Measurements from ENCODE around the gene KANSL1.
"Not testable (repeated sequence)": the region's sequence is repeated elsewhere in the genome, so short reads cannot be mapped to it uniquely, and the experiment has no call there.

KANSL1 gene

GRCh38 chr17:46106966-46107644 lies 86.1 kb downstream of the KANSL1 start:
- DNase-seq, result no peak

- not testable (repeated sequence) for DNase-seq
Measured at GRCh38 chr17:46102806-46103205, 90.4 kb downstream of the KANSL1 start.

- DNase-seq, result not testable (repeated sequence)
Measured at GRCh38 chr17:46101785-46102617, 91.2 kb downstream of the KANSL1 start.

DNA sequence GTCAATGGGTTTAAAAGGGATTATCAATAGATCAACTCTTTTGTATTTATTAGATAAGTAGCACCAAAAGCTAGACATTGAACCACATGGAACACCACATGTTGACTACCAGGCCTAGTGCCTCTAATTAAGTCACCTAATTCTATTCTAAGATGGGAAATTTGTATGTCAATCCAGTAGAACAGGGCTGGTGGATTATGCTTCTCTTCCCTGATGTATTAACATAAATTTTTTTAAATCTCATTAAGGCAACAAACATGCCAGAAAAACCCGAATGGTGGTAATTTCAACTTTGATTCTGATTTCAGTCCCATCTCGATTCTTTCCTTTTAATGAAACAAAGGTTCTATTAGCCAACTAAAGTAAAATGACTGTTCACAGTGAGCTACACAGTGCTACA lies 92.6 kb downstream of the KANSL1 start:
- no peak for DNase-seq

- no peak for DNase-seq
Measured at GRCh38 chr17:46099865-46100264, 93.4 kb downstream of the KANSL1 start.

DNA sequence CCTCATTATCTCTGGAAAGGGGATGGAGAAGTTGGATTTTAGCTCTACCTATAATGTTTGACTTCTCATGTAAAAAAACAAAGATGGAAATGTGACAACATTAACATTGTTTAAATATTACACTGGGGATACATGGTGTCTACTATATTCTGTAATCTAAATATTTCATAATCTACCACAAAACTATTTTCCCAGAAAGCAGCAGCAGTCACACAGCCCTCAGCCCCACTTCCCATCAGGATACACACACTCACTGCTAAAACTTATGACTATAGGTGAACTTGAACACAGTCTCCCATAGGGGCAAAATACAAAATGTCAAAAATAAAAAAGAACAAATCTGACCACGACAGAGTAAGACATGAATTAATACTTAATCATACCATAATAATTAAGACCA lies 95.7 kb downstream of the KANSL1 start:
- no peak for DNase-seq

DNA sequence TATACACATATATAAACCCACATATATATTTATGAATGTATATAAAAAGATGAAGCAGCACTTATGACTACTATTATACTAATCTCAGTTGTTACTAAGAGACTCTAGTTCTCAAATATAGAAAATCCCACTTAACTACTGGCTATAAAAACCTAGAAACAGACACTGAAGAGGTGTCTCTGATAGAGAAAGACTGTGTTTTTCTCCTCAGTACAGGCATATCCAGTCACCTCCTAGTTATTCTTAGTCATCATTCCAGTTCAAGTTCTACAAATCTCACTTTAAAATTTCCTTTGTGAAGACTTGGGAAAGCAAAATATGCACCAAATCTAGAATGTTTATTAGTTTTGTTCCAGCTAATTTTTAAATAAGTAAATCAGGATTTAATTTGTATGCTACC lies 100.2 kb downstream of the KANSL1 start:
- DNase-seq, result no peak

- no peak for DNase-seq
Measured at GRCh38 chr17:46090871-46091270, 102.4 kb downstream of the KANSL1 start.

DNA sequence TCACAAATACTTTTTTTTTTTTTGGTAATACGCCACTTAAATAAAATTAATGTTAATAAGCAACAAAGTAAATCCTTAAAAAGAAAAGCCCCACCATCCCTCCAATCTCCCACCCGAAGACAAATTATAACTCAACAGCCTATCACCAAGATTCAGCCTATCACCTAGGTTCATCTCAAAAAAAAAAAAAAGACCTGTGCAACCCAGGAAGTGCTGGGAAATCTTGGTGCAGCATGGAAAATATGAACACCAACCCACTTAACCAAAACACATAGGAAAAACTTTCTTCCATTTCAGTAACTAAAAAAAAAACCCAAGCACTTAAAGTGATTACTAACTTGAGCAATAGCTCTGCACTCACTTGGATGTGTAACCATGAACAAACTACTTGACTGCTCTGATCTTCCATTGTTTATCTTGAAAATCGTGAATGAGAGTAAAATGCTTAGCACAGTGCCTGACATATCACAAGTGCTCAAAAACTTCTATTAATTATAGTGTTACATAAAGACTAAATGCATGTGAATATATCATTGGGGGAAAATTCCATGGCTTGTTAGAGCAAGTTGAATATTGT lies 103.8 kb downstream of the KANSL1 start:
- no peak for DNase-seq

DNA sequence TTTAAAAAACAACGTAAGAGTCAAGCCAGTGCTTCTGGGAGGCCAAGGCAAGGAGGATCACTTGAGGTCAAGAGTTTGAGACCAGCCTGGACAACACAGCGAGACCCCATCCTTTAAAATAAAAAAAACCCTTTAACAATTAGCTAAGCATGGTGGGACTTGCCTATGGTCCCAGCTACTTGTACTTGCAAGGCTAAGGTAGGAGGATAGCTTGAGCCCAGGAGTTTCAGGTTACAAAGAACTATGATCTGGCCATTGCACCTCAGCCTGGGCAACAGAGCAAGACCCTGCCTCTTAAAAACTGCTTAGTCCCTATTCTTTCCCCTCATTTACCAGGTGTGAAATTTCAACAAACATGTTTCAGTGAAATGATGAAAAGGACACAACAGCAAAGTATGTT lies 104.6 kb downstream of the KANSL1 start:
- no peak for DNase-seq

DNA sequence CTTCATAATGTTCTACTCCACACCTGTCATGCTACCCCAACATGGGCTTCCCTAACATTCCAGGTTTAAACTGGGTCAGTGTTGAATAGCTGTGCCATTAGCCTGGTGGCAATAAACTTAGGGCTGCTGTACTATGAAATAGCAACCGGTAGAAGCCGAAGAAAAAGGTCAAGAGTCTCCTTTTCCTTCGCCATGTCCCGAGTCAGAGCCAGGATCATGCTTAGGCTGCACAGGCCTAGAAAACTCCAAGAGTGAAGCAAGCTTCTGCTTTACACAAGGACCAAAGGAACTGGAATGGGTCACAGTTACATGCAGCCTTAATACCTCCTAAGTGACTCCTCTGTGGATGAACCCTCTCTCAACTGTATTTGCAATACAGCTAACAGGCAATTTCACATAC lies 105.4 kb downstream of the KANSL1 start:
- not testable (repeated sequence) for DNase-seq

GRCh38 chr17:46086821-46087220 lies 106.4 kb downstream of the KANSL1 start:
- DNase-seq, result no peak

DNA sequence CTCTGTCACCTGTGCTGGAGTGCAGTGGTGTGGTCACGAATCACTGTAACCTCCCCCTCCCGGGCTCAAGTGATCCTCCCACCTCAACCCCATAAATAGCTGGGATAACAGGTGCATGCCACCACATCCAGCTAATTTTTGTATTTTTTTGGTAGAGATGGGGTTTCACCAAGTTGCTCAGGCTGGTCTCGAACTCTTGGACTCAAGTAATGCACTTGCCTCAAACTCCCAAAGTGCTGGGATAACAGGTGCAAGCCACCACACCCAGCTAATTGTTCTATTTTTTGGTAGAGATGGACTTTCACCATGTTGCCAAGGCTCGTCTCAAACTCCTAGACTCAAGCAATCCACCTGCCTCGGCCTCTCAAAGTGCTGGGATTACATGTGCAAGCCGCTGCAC lies 107.7 kb downstream of the KANSL1 start:
- DNase-seq, result no peak

DNA sequence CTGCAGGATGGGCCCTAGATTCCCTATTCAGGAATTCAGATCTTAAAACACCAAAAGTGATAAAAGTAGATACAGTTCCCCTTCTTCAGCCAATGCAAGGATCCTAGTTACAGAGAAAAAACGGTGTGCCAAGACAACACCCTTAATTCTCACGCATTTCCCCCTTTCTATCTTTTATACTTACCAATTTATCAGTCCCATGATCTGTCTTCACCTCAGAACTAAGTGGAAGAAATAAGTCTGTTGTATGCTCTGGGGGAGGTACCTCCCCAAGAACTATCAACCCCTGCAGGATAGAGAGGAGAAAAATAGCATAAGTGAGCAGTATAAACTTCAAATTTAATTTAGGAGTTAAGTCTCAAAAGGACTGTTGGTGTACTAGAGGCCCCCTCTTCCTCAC lies 111.0 kb downstream of the KANSL1 start:
- DNase-seq, result no peak

DNA sequence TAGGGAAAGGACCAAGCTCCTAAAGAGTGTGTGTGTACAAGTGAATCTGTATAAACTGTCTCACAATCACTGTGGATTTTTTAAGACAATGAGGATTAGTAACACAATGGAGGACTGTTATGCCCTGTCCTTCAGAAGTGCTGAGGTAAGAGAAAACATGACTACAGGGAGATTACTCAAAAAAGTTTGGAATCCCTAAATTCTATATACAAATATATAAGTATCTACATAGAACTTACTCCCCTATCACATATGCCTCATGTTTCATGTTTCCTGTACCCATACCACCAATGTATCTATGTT lies 112.3 kb downstream of the KANSL1 start:
- no peak for DNase-seq

DNA sequence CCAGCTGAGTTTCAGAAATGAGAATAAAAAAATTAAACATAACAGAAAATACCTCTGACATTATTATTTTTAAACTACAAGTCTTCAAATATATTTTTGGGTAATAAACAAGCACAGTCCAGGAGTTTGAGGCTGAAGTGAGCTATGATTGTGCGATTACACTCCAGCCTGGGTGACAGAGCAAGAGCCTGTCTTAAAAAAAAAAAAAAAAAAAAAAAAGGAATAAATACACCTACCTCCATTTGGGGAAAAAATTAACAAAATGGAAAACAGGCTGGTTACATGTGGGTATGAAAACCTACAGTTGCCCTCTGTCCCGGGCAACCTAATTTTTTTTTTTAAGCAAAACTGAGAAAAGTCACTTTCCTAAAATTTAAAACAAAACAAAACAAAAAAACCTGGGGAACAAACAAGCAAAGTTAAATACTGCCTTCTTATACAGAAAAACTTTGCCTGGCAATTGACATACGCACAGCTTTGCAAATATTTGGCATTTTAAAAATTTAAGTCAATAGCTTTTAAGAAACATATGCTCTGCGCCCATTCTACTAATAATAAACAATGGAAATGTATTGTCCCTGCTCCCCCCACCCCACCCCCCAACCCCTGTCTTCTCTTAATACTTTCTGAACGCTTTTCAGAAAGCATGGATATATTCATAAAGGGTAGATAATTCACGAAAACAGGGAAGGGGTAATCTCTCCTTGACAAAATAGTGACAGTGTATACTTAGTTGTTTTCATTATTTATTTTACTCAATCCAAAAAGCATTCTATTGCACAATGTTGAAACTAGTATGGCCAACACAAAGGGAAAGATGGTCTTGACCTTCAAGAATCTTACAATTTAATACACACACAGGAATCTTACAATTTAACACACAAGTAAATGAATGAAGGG lies 112.9 kb downstream of the KANSL1 start:
- no peak for DNase-seq

- no peak for DNase-seq
Measured at GRCh38 chr17:46078675-46079074, 114.6 kb downstream of the KANSL1 start.

GRCh38 chr17:46074540-46074939 lies 118.7 kb downstream of the KANSL1 start:
- no peak for DNase-seq

GRCh38 chr17:46072998-46073397 lies 120.2 kb downstream of the KANSL1 start:
- no peak for DNase-seq

DNA sequence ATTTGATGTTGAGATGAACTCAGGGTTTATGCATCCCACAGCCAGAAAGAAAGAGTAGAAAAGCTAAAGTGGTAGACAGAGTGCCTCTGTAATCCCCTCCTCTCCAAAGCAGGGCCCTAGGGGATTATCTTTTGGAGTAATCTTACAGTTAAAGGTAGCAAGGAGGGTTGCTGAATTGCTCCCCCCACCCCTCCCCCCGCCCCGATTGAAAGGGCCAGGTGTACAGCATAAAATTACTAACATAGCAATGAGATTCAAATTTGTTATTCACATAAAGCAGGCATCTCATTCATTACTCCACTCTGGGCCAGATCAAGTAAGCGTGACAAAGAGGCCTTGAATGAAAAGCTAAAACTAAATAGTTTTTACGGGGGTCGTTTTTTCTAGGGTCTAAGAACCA lies 121.4 kb downstream of the KANSL1 start:
- no peak for DNase-seq

DNA sequence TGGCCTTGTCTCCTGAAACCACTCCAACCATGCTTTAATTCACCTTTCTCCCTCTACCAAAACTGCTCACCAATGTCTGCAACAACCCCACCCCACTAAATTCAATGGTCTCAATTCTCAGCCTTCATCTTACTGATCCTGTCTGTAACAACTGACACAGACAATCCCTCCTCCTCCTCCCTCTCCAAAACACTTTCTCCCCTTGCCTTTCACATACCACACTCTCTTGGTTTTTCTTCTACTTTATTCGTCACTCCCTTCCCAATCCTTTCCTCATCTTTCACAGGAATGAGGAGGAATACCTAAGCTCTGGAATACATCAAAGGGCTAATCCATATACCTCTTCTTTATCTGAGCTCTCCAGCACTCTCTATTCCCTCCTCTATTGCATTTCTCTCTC lies 128.8 kb downstream of the KANSL1 start:
- DNase-seq, result no peak

GRCh38 chr17:46063241-46063640 lies 130.0 kb downstream of the KANSL1 start:
- DNase-seq, result no peak

DNA sequence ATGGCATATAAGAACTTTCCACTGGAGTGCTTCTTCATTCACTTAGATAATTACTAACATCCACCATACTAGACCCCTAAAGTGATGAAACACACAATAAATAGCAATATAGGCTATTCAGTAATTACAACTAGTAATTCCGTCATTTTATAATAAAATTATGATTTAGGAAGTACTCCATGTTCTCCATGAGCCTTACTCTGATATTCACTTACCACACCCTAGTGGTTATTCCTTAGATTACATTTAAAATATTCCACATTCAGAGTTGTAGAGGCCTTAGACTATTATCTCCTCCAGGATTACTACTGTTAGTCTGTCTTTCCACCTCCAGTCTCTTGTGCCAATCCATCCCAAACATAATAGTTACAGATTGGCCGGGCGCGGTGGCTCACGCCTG lies 131.8 kb downstream of the KANSL1 start:
- DNase-seq, result no peak

Data from activated CD4-positive, alpha-beta T cell treated with anti-CD3 and anti-CD28 coated beads for 1 hour (primary cell).